Mesodermal cell (in vitro differentiated cells): ENCODE results near the gene PI16. TPM values are rescaled to one million over a fixed set of nuclear protein-coding genes. Genes with fewer than 3 reads are reported as not detected.

ENCODE experiments used
- H3K27ac ChIP-seq: 2 replicates; pipeline ENCODE4 v1.7.0; 2013; ENCODE audit warnings: mild to moderate bottlenecking, low read depth, low read length, moderate library complexity; ENCODE audit not compliant: severe bottlenecking
- H3K36me3 ChIP-seq: 2 replicates; pipeline ENCODE4 v1.7.1; 2013; ENCODE audit warnings: mild to moderate bottlenecking, low read length, moderate library complexity; ENCODE audit not compliant: control insufficient read depth, insufficient read depth
- H3K4me1 ChIP-seq: one replicate; pipeline ENCODE4 v1.7.1; 2013; ENCODE audit warnings: mild to moderate bottlenecking, low read length; ENCODE audit not compliant: insufficient read depth, control insufficient read depth, poor library complexity, severe bottlenecking
- H3K4me3 ChIP-seq: 2 replicates; pipeline ENCODE4 v1.7.0; 2013; ENCODE audit warnings: low read length, control low read depth, mild to moderate bottlenecking; ENCODE audit not compliant: insufficient read depth, poor library complexity, severe bottlenecking; ENCODE audit errors: extremely low read depth
- H3K9me3 ChIP-seq: 2 replicates; pipeline ENCODE4 v1.7.1; 2013; ENCODE audit warnings: mild to moderate bottlenecking, low read length, moderate library complexity; ENCODE audit not compliant: control insufficient read depth
- WGBS, 2 experiments: methylation state at CpG; one replicate each; pipeline ENCODE4 v1.1.5; 2013; ENCODE audit warnings: missing lambda C conversion rate in 2 of 2; ENCODE audit not compliant: insufficient coverage in 2 of 2; 5-methylcytosine and 5-hydroxymethylcytosine counted together
- polyA plus RNA-seq, 2 experiments: library from polyadenylated mRNA; stranded (reverse); fragments of 50-300 nt; gene quantifications; one replicate each; pipeline ENCODE4 v1.2.3, GENCODE V29; 2013

The PI16 gene, protein sequence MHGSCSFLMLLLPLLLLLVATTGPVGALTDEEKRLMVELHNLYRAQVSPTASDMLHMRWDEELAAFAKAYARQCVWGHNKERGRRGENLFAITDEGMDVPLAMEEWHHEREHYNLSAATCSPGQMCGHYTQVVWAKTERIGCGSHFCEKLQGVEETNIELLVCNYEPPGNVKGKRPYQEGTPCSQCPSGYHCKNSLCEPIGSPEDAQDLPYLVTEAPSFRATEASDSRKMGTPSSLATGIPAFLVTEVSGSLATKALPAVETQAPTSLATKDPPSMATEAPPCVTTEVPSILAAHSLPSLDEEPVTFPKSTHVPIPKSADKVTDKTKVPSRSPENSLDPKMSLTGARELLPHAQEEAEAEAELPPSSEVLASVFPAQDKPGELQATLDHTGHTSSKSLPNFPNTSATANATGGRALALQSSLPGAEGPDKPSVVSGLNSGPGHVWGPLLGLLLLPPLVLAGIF
- 3.1 TPM for polyA plus RNA-seq (2013, experiment 1 of 2)
- 1.0 TPM for polyA plus RNA-seq (2013, experiment 2 of 2)

DNA sequence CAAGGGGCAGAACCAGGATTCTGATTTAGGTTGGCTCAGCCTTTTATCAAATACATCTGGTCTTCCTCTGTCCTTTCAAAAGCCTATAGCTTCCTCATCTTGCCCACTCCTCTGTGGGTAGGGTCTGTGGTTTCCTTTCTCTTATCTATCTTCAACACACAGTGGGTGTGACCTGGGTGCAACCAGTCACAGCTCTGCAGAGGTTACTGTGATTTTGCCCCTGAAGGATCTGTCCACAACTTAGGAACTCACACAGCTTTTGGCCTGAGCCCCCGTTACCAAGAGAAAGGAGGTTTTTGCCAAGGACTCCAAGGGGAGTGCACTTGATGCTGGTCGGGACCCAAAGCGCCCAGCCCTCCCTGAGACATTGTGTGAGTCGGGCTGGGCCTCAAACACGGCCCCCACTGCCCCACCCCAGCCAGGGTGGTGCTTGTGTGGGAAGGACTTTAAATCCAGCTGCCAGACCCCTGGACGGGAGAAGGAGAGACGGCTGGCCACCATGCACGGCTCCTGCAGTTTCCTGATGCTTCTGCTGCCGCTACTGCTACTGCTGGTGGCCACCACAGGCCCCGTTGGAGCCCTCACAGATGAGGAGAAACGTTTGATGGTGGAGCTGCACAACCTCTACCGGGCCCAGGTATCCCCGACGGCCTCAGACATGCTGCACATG is at the start of gene PI16:
TSS of gene PI16 (plus strand) at position 477 of the 670 bp plus-strand sequence. CDS start at position 500, 23 bp downstream.
- Histone ChIP-seq H3K4me3 (no peak within 1 kb of the TSS), H3K4me1 (peaks cover 13% of the 10 kb centered on the region), H3K27ac (no peak within 1 kb of the TSS), H3K36me3 (no peaks in the 10 kb centered on the region), H3K9me3 (no peaks in the 10 kb centered on the region)
- 86 to 89% methylated on average over 11 to 12 of the region's 14 CpGs for WGBS, 2 experiments

DNA sequence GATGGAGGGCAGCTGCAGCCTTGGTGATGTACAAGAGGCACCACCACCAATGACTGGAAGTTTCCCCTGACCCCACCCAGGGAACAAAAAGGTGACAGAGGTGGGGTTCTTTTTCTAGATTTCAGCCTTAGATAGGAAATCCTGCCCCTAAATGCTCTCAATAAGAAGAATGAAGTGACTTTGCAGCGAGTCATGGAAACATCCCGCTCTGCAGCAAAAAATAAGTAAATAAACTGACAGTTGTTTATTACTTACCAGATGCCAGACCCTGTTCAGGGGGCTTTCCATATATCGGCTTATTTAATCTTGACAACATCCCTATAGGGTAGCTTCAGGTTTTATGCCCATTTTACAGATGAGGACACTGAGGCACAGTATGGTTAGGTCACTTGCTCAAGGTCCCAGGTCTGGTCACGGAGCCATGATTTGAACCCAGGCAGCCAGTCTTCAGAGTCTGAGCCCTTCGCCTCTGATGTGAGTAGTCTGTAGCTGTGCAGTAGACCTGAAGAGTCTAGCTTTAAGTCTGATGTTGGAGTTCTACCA is 49.6 kb upstream of the PI16 start:
- H3K36me3 ChIP-seq: peaks cover 37% of the 10 kb centered on the region
- H3K9me3 ChIP-seq: no peaks in the 10 kb centered on the region
- WGBS, 2 experiments: 93 to 97% methylated on average over 3 to 4 of the region's 5 CpGs
- no peak overlapping the region for H3K27ac ChIP-seq
- peaks cover 17% of the 10 kb centered on the region for H3K4me1 ChIP-seq
- H3K4me3 ChIP-seq: no peak overlapping the region

DNA sequence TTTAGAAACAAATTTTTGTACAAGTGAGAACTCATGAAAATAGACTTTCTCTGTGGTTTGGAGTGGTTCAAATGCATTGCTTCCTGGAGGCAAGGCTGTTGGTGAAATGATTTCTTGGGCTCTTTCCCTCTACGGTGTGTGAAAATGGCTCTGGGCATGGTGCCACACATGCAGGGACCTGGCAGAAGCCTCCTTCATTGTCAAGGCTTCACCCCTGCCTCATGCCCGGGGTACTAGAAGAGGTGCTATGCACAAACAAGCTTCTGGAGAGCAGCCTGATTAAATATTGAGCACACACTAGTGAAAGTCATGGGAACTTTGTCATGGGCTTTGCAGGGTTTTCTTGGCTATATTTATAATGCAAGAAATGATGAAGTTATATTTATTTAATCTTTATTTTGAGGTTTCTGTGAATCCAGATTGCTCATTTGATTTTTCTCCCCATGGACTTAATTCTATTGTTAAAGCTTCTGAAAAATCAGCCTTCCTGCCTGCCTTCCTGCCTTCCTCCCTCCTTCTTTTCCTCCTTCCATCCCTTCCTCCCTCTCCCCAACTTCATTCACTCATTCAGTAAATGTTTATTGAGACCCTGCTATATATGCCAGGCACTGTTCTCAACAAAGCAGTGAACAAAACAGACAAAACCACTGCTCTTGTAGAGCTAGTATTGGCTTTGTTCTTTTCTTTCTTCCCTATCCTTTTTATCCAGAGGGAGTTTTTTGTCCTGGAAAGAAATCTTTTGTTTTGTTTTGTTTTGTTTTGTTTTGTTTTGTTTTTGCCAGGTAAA is 47.8 kb upstream of the PI16 start:
- Histone ChIP-seq H3K9me3 (no peaks in the 10 kb centered on the region), H3K36me3 (peaks cover 32% of the 10 kb centered on the region), H3K27ac (no peak overlapping the region), H3K4me1 (peaks cover 18% of the 10 kb centered on the region), H3K4me3 (no peak overlapping the region)
- 50% methylated on average over 2 of the region's 2 CpGs for WGBS, 2 experiments

DNA sequence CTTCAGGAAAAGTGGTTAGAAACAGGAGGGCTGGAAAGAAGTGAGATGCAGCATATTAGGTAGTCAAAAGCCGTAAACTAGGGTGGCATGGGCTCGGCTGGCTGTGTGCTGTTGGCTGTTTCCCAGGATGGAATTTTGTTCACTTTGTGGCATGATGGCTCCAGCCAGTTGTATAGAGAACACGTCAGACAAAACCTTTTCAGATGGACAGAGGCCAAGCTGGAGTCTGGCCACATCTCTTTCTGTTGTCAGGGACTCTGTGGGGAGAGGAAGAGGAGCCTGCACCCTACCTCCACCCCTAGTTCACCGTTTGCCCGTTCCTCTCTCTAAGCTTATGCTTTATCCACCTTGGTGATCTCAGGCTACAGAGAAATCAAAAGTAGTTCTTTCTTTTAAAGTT is 46.8 kb upstream of the PI16 start:
- H3K9me3 ChIP-seq: no peaks in the 10 kb centered on the region
- peaks cover 29% of the 10 kb centered on the region for H3K4me1 ChIP-seq
- 83 to 97% methylated on average over 3 of the region's 5 CpGs for WGBS, 2 experiments
- peaks cover 25% of the 10 kb centered on the region for H3K36me3 ChIP-seq
- H3K27ac ChIP-seq: no peak overlapping the region
- no peak overlapping the region for H3K4me3 ChIP-seq

DNA sequence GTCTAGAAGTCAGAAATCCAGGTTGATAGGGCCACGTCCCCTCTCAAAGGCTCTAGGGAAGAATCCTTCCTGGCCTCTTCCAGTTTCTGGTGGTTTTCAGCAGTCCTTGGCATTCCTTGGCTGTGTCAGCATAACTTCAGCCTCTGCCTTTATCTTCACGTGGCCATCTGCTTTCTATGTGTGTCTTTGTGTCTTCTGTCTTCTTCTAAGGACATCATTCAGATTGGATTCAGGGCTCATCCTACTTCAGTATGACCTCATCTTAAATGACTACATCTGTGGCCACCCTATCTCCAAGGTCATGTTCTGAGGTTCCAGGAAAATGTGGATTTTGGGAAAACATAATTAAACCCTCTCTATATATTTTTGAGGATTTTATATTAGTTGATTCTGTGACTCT is 45.8 kb upstream of the PI16 start:
- Histone ChIP-seq H3K36me3 (peaks cover 24% of the 10 kb centered on the region), H3K4me3 (no peak overlapping the region), H3K4me1 (peaks cover 37% of the 10 kb centered on the region), H3K9me3 (no peaks in the 10 kb centered on the region), H3K27ac (no peak overlapping the region)
- WGBS, 2 experiments: 72 to 83% methylated on average over 2 of the region's 2 CpGs

DNA sequence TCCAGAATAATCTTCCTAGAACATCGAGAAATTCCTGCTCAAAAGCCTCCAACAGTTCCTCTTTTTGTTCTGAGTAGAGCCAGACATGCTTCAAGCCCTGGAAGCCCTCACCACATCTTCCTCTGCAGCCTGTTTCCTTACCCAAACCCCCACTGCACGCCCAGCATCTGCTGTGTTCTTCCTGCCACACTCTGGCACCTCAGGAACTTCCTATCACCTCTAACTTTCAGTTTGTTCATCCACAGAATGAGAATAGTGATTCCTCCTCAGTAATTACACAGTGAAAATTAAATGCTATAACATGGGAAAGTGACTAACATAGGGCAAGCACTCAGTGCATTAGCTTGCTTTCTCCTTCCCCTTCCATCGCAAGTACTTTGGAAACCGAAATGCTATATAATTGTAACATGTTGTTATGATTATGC is 42.5 kb upstream of the PI16 start:
- Histone ChIP-seq H3K4me3 (no peak overlapping the region), H3K9me3 (no peaks in the 10 kb centered on the region), H3K4me1 (peaks cover 24% of the 10 kb centered on the region), H3K27ac (no peak overlapping the region), H3K36me3 (peaks cover 24% of the 10 kb centered on the region)
- 79 to 85% methylated on average over 2 of the region's 4 CpGs for WGBS, 2 experiments

DNA sequence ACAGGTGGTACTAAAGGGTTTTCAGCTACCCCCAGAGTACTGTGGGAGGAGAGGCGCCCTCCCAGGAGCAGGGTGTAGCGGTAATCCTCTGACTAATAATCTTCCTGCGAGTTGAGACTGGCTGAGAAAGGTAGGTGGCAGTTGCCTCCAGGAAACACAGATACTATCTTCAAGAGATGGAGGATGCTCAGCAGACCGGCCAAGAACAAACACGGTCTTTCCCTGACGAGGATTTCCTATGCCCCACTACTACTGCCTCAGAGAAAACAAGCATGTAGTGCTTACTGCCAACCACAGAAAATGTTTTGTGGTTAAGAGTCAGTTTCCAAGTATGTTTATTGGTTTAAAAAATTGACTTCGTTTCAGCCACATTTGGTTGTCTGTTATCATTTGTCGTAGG is 42.0 kb upstream of the PI16 start:
- no peak overlapping the region for H3K27ac ChIP-seq
- no peaks in the 10 kb centered on the region for H3K9me3 ChIP-seq

DNA sequence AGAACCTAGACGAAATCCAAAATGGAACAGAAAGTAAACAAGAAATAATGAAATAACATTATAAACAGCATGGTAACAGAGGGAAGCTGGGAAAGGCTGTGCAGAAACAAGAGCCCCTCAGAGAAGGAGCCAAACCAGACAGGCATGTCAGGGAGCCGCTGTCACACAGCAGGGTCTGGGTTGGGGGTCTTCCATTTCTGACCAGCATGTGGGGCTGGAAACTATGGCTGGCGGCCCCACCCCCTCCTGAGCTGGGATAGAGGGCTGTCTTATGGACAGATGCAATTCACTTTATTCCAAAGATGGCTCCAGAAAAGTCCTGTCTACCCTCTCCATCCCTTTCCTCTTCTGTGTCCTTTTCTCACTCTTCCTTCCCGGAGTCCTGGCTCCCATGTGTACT is 41.5 kb upstream of the PI16 start:
- peaks cover 26% of the 10 kb centered on the region for H3K36me3 ChIP-seq
- no peak overlapping the region for H3K27ac ChIP-seq
- no peaks in the 10 kb centered on the region for H3K9me3 ChIP-seq
- 85 to 100% methylated on average over 2 of the region's 4 CpGs for WGBS, 2 experiments
- no peak overlapping the region for H3K4me3 ChIP-seq
- peaks cover 24% of the 10 kb centered on the region for H3K4me1 ChIP-seq

More for the DNA sequence above, 42.0 kb upstream of the PI16 start:
- H3K4me1 ChIP-seq: peaks cover 24% of the 10 kb centered on the region
- WGBS, 2 experiments: 73 to 78% methylated on average over 5 of the region's 8 CpGs
- H3K4me3 ChIP-seq: no peak overlapping the region
- peaks cover 24% of the 10 kb centered on the region for H3K36me3 ChIP-seq

DNA sequence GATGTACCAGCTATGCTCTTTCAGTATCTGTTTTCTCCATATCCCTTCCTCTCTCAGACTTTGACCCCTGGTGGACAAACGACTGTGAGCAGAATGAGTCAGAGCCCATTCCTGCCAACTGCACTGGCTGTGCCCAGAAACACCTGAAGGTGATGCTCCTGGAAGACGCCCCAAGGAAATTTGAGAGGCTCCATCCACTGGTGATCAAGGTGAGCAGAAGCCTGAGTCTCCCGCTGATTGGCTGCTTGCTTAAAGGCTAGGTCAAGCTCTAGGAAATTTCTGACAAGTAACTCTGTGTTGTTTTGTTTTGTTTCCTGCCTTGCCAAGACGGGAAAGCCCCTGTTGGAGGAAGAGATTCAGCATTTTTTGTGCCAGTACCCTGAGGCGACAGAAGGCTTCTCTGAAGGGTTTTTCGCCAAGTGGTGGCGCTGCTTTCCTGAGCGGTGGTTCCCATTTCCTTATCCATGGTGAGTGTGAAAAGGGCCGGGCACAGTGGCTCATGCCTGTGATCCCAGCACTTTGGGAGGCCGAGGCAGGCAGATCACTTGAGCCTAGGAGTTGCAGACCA is 40.2 kb upstream of the PI16 start:
- peaks cover 29% of the 10 kb centered on the region for H3K4me1 ChIP-seq
- WGBS, 2 experiments: 58 to 70% methylated on average over 8 to 9 of the region's 10 CpGs
- H3K36me3 ChIP-seq: peaks cover 30% of the 10 kb centered on the region
- H3K27ac ChIP-seq: no peak overlapping the region
- H3K9me3 ChIP-seq: no peaks in the 10 kb centered on the region
- H3K4me3 ChIP-seq: no peak overlapping the region

DNA sequence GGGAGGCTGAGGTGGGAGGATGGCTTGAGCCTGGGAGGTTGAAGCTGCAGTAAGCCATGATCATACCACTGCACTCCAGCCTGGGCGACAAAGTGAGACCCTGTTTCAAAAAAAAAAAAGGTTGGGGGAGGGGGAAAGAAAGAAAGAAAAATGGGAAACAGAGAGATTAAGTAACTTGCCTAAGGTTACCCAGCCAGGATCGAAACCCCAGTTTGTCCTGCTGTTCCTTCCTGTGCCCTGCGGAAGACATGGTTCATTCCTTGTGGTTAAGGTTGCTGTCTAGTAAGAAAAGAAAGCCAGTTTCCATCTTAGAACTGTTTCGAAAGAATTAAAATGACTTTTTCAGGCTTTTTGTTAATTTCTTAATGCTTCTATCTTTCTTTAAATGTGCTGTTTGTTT is 38.9 kb upstream of the PI16 start:
- no peaks in the 10 kb centered on the region for H3K9me3 ChIP-seq
- 100% methylated on average over 2 of the region's 4 CpGs for WGBS, 2 experiments
- peaks cover 30% of the 10 kb centered on the region for H3K36me3 ChIP-seq
- H3K4me3 ChIP-seq: no peak overlapping the region
- peaks cover 37% of the 10 kb centered on the region for H3K4me1 ChIP-seq
- H3K27ac ChIP-seq: no peak overlapping the region
